ENCODE results near the gene NRN1L. TPM values are rescaled to one million over a fixed set of nuclear protein-coding genes. Genes with fewer than 3 reads are reported as not detected.

Gene NRN1L
- total RNA-seq, 2 donors from 2014 or later = 7.0 to 7.3 TPM

- Histone ChIP-seq H3K4me1 (ENCODE audit: control insufficient read depth, insufficient read depth, low read length) (no peaks in the 10 kb centered on the region), H3K27ac (ENCODE audit: low read depth, low read length) (no peak overlapping the region), H3K27me3 (ENCODE audit: control insufficient read depth, insufficient read depth, low read length, poor library complexity, severe bottlenecking) (no peaks in the 10 kb centered on the region), H3K9me3 (ENCODE audit: control insufficient read depth, low read length) (no peaks in the 10 kb centered on the region), H3K36me3 (ENCODE audit: control insufficient read depth, insufficient read depth, low read length) (peaks cover 75% of the 10 kb centered on the region), H3K4me3 (ENCODE audit: low read length) (no peak overlapping the region), H3K9ac (ENCODE audit: extremely low read depth, low read length, poor library complexity, severe bottlenecking) (no peak overlapping the region)
- no peak overlapping the region for H3K4me3 Mint-ChIP-seq
- no peak overlapping the region for H3K27ac Mint-ChIP-seq
- TF ChIP-seq CTCF (conservative IDR thresholded peaks at IDR 0.05) = no peak
- H3K36me3 Mint-ChIP-seq (ENCODE audit: low read depth) = peaks cover 61% of the 10 kb centered on the region
- no peaks in the 10 kb centered on the region for H3K27me3 Mint-ChIP-seq (ENCODE audit: insufficient read depth)
- no peaks in the 10 kb centered on the region for H3K9me3 Mint-ChIP-seq
- DNase-seq = no peak
- WGBS, 2 experiments (ENCODE audit: insufficient coverage in 1 of 2, insufficient read length in 1 of 2) = 92 to 94% methylated on average over 12 of the region's 12 CpGs
- H3K4me1 Mint-ChIP-seq = peaks cover 2% of the 10 kb centered on the region
Observed at GRCh38 chr16:67879462-67879861, 5.2 kb upstream of the NRN1L start.

GRCh38 chr16:67879936-67880335 is 4.7 kb upstream of the NRN1L start:
- H3K36me3 Mint-ChIP-seq (ENCODE audit: low read depth) = peaks cover 62% of the 10 kb centered on the region
- Histone ChIP-seq H3K4me1 (ENCODE audit: control insufficient read depth, insufficient read depth, low read length) (peaks cover 3% of the 10 kb centered on the region), H3K27ac (ENCODE audit: low read depth, low read length) (no peak overlapping the region), H3K9me3 (ENCODE audit: control insufficient read depth, low read length) (no peaks in the 10 kb centered on the region), H3K9ac (ENCODE audit: extremely low read depth, low read length, poor library complexity, severe bottlenecking) (no peak overlapping the region), H3K36me3 (ENCODE audit: control insufficient read depth, insufficient read depth, low read length) (peaks cover 77% of the 10 kb centered on the region), H3K27me3 (ENCODE audit: control insufficient read depth, insufficient read depth, low read length, poor library complexity, severe bottlenecking) (no peaks in the 10 kb centered on the region), H3K4me3 (ENCODE audit: low read length) (no peak overlapping the region)
- no peak for DNase-seq
- 95% methylated on average over 3 to 5 of the region's 5 CpGs for WGBS, 2 experiments (ENCODE audit: insufficient coverage in 1 of 2, insufficient read length in 1 of 2)
- TF ChIP-seq CTCF (conservative IDR thresholded peaks at IDR 0.05) = no peak
- H3K27ac Mint-ChIP-seq = no peak overlapping the region
- no peaks in the 10 kb centered on the region for H3K9me3 Mint-ChIP-seq
- H3K4me1 Mint-ChIP-seq = peaks cover 4% of the 10 kb centered on the region
- H3K4me3 Mint-ChIP-seq = no peak overlapping the region
- no peaks in the 10 kb centered on the region for H3K27me3 Mint-ChIP-seq (ENCODE audit: insufficient read depth)

DNA sequence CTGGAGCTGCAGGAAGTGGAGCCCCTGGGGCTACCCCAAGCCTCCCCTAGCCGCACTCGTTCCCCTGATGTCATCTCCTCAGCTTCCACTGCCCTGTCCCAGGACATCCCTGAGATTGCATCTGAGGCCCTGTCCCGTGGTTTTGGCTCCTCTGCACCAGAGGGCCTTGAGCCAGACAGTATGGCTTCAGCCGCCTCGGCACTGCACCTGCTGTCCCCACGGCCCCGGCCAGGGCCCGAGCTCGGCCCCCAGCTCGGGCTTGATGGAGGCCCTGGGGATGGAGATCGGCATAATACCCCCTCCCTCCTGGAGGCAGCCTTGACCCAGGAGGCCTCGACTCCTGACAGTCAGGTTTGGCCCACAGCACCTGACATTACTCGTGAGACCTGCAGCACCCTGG is 4.1 kb upstream of the NRN1L start:
- Histone ChIP-seq H3K27me3 (ENCODE audit: control insufficient read depth, insufficient read depth, low read length, poor library complexity, severe bottlenecking) (no peaks in the 10 kb centered on the region), H3K36me3 (ENCODE audit: control insufficient read depth, insufficient read depth, low read length) (peaks cover 79% of the 10 kb centered on the region), H3K9me3 (ENCODE audit: control insufficient read depth, low read length) (no peaks in the 10 kb centered on the region), H3K4me1 (ENCODE audit: control insufficient read depth, insufficient read depth, low read length) (peaks cover 5% of the 10 kb centered on the region), H3K9ac (ENCODE audit: extremely low read depth, low read length, poor library complexity, severe bottlenecking) (no peak overlapping the region), H3K4me3 (ENCODE audit: low read length) (no peak overlapping the region), H3K27ac (ENCODE audit: low read depth, low read length) (no peak overlapping the region)
- 94 to 98% methylated on average over 8 to 13 of the region's 13 CpGs for WGBS, 2 experiments (ENCODE audit: insufficient coverage in 1 of 2, insufficient read length in 1 of 2)
- Mint-ChIP-seq H3K4me3 (no peak overlapping the region), H3K27me3 (ENCODE audit: insufficient read depth) (no peaks in the 10 kb centered on the region), H3K36me3 (ENCODE audit: low read depth) (peaks cover 62% of the 10 kb centered on the region), H3K27ac (no peak overlapping the region), H3K9me3 (no peaks in the 10 kb centered on the region), H3K4me1 (peaks cover 4% of the 10 kb centered on the region)
- TF ChIP-seq CTCF (conservative IDR thresholded peaks at IDR 0.05) = no peak
- no peak for DNase-seq

All from endodermal cell (in vitro differentiated cells).